K562 (cell line): ENCODE data around the gene ACTN3. TPM values are rescaled to one million over a fixed set of nuclear protein-coding genes. Genes with fewer than 3 reads are reported as not detected.

Source experiments
- ARID2 ChIP-seq: fragments of 450-650 bp; IDR thresholded peaks from 2 replicates; pipeline ENCODE4 v1.6.1; 2017; ENCODE audit warnings: antibody characterized with exemption, mild to moderate bottlenecking
- ARID3A ChIP-seq: IDR thresholded peaks from 2 replicates; pipeline ENCODE4 v1.6.1; 2012; ENCODE audit warnings: low read depth, low read length, improper control_type of control experiment, borderline replicate concordance
- CREB1 ChIP-seq, 2 experiments: sonication (generic) in 1 of 2; formaldehyde crosslinking in 1 of 2; IDR thresholded peaks; 2 replicates each; pipeline versions ENCODE4 v1.6.1 to v1.8.0; 2012 to 2022; ENCODE audit warnings: inconsistent platforms in 1 of 2, mild to moderate bottlenecking in 1 of 2, missing genetic modification reagents in 1 of 2, moderate library complexity in 1 of 2
- DIDO1 ChIP-seq: fragments of 450-650 bp; IDR thresholded peaks from 2 replicates; pipeline ENCODE4 v1.6.1; 2016; ENCODE audit warnings: low read depth, missing biosample characterization, missing genetic modification characterization
- EGR1 ChIP-seq: fragments of 450-650 bp; conservative IDR thresholded peaks from 2 replicates; pipeline ENCODE4 v1.6.1; 2017; ENCODE audit warnings: mild to moderate bottlenecking
- ELF1 ChIP-seq: fragments of 200-800 bp; sonication (Bioruptor generic); IDR thresholded peaks from 2 replicates; pipeline ENCODE4 v1.6.1; 2016; ENCODE audit warnings: missing genetic modification characterization, missing compliant biosample characterization
- PHTF2 ChIP-seq: fragments of 250-450 bp; sonication (Bioruptor Pico); IDR thresholded peaks from 2 replicates; pipeline ENCODE4 v1.5.0; 2021; ENCODE audit warnings: mild to moderate bottlenecking
- RAD51 ChIP-seq: fragments of 450-650 bp; IDR thresholded peaks from 2 replicates; pipeline ENCODE4 v1.7.1; 2016; ENCODE audit warnings: low read depth, mild to moderate bottlenecking, borderline replicate concordance
- RBFOX2 ChIP-seq: fragments of 200-400 bp; formaldehyde crosslinking; IDR thresholded peaks from 2 replicates; pipeline ENCODE4 v1.6.1; 2017; ENCODE audit warnings: low read depth, mild to moderate bottlenecking, low read length, moderate library complexity
- RNF2 ChIP-seq: sonication (generic); IDR thresholded peaks from 2 replicates; pipeline ENCODE4 v1.6.1; 2016
- SMARCE1 ChIP-seq: fragments of 450-650 bp; IDR thresholded peaks from 2 replicates; pipeline ENCODE4 v1.7.1; 2016; ENCODE audit warnings: mild to moderate bottlenecking
- TAF7 ChIP-seq: fragments of 450-650 bp; IDR thresholded peaks from 2 replicates; pipeline ENCODE4 v1.6.1; 2016; ENCODE audit warnings: missing genetic modification characterization, missing compliant biosample characterization
- TBL1XR1 ChIP-seq, 2 experiments: IDR thresholded peaks; 2 replicates each; pipeline ENCODE4 v1.6.1; 2012; ENCODE audit warnings: improper control_type of control experiment in 2 of 2, low read length in 2 of 2, mild to moderate bottlenecking in 1 of 2
- TCFL5 ChIP-seq: fragments of 250-450 bp; sonication (Bioruptor Pico); conservative IDR thresholded peaks from 2 replicates; pipeline ENCODE4 v1.6.1; 2021; ENCODE audit warnings: mild to moderate bottlenecking, moderate library complexity, matching md5 sums
- ZFP30 ChIP-seq: fragments of 250-450 bp; sonication (Bioruptor Pico); IDR thresholded peaks from 2 replicates; pipeline ENCODE4 v1.8.0; 2022; ENCODE audit warnings: moderate library complexity, mild to moderate bottlenecking, inconsistent platforms, borderline replicate concordance
- ZFP91 ChIP-seq: sonication (generic); formaldehyde crosslinking; IDR thresholded peaks from 2 replicates; pipeline ENCODE4 v1.8.0; 2022; ENCODE audit warnings: mild to moderate bottlenecking, missing genetic modification reagents
- ZFX ChIP-seq: sonication (generic); formaldehyde crosslinking; IDR thresholded peaks from 2 replicates; pipeline ENCODE4 v1.8.0; 2022; ENCODE audit warnings: mild to moderate bottlenecking, missing genetic modification reagents, moderate library complexity
- ZNF165 ChIP-seq: fragments of 250-450 bp; sonication (Bioruptor Pico); IDR thresholded peaks from 2 replicates; pipeline ENCODE4 v1.4.0; 2020; ENCODE audit warnings: borderline replicate concordance
- ZSCAN32 ChIP-seq: fragments of 450-650 bp; formaldehyde crosslinking; IDR thresholded peaks from 2 replicates; pipeline ENCODE4 v1.4.0; 2020; ENCODE audit warnings: mild to moderate bottlenecking, moderate library complexity
- polyA plus RNA-seq, 8 experiments: library from polyadenylated mRNA; depleted of rRNA in 4 of 8; stranded (reverse) in 5 of 8; unstranded in 3 of 8; fragments of >200 nt; fragmentation: Nextera tagmentation in 2 of 8; fragmentation: Illumina TruSeq in 1 of 8; extraction: Ambion mirVana in 2 of 8; extraction: Trizol in 1 of 8; gene quantifications; 2 replicates each; pipeline versions ENCODE4 v1.2.1 to v1.2.3, GENCODE V29; 2011 to 2014; ENCODE audit warnings: inconsistent platforms in 1 of 8, missing spikeins in 1 of 8
- total RNA-seq, 7 experiments: library from RNA; depleted of rRNA in 6 of 7; stranded (reverse); fragments of >200 nt in 6 of 7; fragmentation: Illumina TruSeq in 2 of 7; extraction: Trizol in 2 of 7; gene quantifications; 2 replicates each; pipeline versions ENCODE4 v1.2.1 to v1.2.3, GENCODE V29; 2011 to 2021; ENCODE audit warnings: low replicate concordance in 1 of 7
- TF ChIP-seq, protein P1 (sequence below): fragments of 450-650 bp; formaldehyde crosslinking; IDR thresholded peaks from 2 replicates; pipeline ENCODE4 v1.4.0; 2020; ENCODE audit warnings: mild to moderate bottlenecking, moderate library complexity
- TF ChIP-seq, protein P2 (sequence below): sonication (generic); formaldehyde crosslinking; IDR thresholded peaks from 2 replicates; pipeline ENCODE4 v1.8.0; 2023; ENCODE audit warnings: mild to moderate bottlenecking, missing genetic modification reagents
- TF ChIP-seq, protein P3 (sequence below): fragments of 250-450 bp; sonication (Bioruptor Pico); IDR thresholded peaks from 2 replicates; pipeline ENCODE4 v1.4.0; 2020; ENCODE audit warnings: borderline replicate concordance

Gene ACTN3
- total and polyA plus RNA-seq, 9 of the 15 experiments (the other 6 are each of a cell fraction or from before 2014, with no cell fraction given) = not detected

- TF ChIP-seq SMARCE1 = 0 out of 2 replicates have a peak, but pooled peaks have one; percentile 28
- no peak for TF ChIP-seq DIDO1 (tag)
- TF ChIP-seq ZSCAN32 (CRISPR knock-in tag) = 0 out of 2 replicates have a peak, but pooled peaks have one; percentile 23
- peak; percentile 72; the same call in 1 of the 2 replicates for TF ChIP-seq TAF7
- 0 out of 2 replicates have a peak, but pooled peaks have one; percentile 44 for TF ChIP-seq ZNF165
- no peak for TF ChIP-seq TBL1XR1 (IDR thresholded peaks at IDR 0.05; ENCODE audit: low read length in 2 of 2)
- 0 out of 2 replicates have a peak, but pooled peaks have one; percentile 29 for TF ChIP-seq ZFP91 (CRISPR knock-in tag)
- peak; percentile 10; the same call in 1 of the 2 replicates for TF ChIP-seq RBFOX2
- TF ChIP-seq ZFX (CRISPR knock-in tag) = peak; percentile 53
- TF ChIP-seq ZFP30 (CRISPR knock-in tag) = no peak
- TF ChIP-seq, protein P1, sequence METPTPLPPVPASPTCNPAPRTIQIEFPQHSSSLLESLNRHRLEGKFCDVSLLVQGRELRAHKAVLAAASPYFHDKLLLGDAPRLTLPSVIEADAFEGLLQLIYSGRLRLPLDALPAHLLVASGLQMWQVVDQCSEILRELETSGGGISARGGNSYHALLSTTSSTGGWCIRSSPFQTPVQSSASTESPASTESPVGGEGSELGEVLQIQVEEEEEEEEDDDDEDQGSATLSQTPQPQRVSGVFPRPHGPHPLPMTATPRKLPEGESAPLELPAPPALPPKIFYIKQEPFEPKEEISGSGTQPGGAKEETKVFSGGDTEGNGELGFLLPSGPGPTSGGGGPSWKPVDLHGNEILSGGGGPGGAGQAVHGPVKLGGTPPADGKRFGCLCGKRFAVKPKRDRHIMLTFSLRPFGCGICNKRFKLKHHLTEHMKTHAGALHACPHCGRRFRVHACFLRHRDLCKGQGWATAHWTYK (CRISPR knock-in tag) = 0 out of 2 replicates have a peak, but pooled peaks have one; percentile 54
- 0 out of 2 replicates have a peak, but pooled peaks have one; percentile 27 for TF ChIP-seq ARID2
- TF ChIP-seq CREB1 (IDR thresholded peaks at IDR 0.05) = no peak
- TF ChIP-seq CREB1 (CRISPR knock-in tag; IDR thresholded peaks at IDR 0.05) = no peak
- no peak for TF ChIP-seq ARID3A
- no peak for TF ChIP-seq TCFL5
- no peak for TF ChIP-seq EGR1
- TF ChIP-seq RNF2 = no peak
- no peak; the same call in 1 of the 2 replicates for TF ChIP-seq RAD51
- TF ChIP-seq, protein P2, sequence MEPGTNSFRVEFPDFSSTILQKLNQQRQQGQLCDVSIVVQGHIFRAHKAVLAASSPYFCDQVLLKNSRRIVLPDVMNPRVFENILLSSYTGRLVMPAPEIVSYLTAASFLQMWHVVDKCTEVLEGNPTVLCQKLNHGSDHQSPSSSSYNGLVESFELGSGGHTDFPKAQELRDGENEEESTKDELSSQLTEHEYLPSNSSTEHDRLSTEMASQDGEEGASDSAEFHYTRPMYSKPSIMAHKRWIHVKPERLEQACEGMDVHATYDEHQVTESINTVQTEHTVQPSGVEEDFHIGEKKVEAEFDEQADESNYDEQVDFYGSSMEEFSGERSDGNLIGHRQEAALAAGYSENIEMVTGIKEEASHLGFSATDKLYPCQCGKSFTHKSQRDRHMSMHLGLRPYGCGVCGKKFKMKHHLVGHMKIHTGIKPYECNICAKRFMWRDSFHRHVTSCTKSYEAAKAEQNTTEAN (CRISPR knock-in tag) = no peak
- no peak for TF ChIP-seq ELF1 (tag)
- no peak for TF ChIP-seq PHTF2 (CRISPR knock-in tag)
- TF ChIP-seq, protein P3, sequence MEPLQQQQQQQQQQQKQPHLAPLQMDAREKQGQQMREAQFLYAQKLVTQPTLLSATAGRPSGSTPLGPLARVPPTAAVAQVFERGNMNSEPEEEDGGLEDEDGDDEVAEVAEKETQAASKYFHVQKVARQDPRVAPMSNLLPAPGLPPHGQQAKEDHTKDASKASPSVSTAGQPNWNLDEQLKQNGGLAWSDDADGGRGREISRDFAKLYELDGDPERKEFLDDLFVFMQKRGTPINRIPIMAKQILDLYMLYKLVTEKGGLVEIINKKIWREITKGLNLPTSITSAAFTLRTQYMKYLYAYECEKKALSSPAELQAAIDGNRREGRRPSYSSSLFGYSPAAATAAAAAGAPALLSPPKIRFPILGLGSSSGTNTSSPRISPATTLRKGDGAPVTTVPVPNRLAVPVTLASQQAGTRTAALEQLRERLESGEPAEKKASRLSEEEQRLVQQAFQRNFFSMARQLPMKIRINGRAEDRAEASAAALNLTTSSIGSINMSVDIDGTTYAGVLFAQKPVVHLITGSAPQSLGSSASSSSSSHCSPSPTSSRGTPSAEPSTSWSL (CRISPR knock-in tag) = 0 out of 2 replicates have a peak, but pooled peaks have one; percentile 30
Measured at GRCh38 chr11:66593303-66593635, 46.6 kb downstream of the ACTN3 start (continued).
